Nephron (organoid): Measurements from ENCODE around the gene MAGI1.

Experiments used
- H3K27ac Mint-ChIP-seq, 3 experiments: 2 replicates each; pipeline ENCODE4 v1.8.0; 2020; ENCODE audit warnings: mixed read lengths in 3 of 3, mild to moderate bottlenecking in 2 of 3, moderate library complexity in 1 of 3
- H3K27me3 Mint-ChIP-seq: 2 replicates; pipeline ENCODE4 v1.8.0; 2021; ENCODE audit warnings: low read depth, mild to moderate bottlenecking, moderate library complexity, mixed read lengths
- H3K36me3 Mint-ChIP-seq: 2 replicates; pipeline ENCODE4 v1.8.0; 2020; ENCODE audit warnings: low read depth, mixed read lengths
- H3K4me1 Mint-ChIP-seq: 2 replicates; pipeline ENCODE4 v1.8.0; 2020; ENCODE audit warnings: mixed read lengths
- H3K4me3 Mint-ChIP-seq, 3 experiments: 2 replicates each; pipeline ENCODE4 v1.8.0; 2020; ENCODE audit warnings: mild to moderate bottlenecking in 3 of 3, mixed read lengths in 3 of 3, moderate library complexity in 2 of 3
- H3K9me3 Mint-ChIP-seq: 2 replicates; pipeline ENCODE4 v1.8.0; 2020; ENCODE audit warnings: mixed read lengths
- CTCF ChIP-seq, 3 experiments: fragments of 200-600 bp; sonication (generic); IDR thresholded peaks; one replicate each; pipeline ENCODE4 v1.5.0; 2021; ENCODE audit warnings: antibody characterized with exemption in 3 of 3; ENCODE audit not compliant: unreplicated experiment in 3 of 3

Gene MAGI1

DNA sequence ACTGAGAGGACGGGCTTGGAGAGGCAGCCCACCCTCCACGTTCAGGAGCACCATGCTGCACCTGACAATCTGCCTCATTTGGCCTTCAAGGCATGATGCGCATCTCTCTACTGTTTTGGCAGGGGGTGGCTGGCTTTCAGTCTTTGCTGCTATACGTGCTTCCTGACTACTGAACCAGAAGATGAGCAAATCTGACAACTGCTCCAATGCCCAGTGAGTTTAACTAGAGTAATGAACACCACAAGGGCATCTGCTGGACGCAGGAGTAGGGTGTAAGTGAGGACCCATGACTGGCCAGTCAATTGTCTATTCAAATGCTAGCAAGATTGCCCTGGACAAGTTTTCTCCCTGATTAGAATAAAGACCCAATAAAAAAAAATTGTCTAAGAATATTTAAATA is 335.7 kb downstream of the MAGI1 start:
- Mint-ChIP-seq H3K4me3 (no peak overlapping the region), H3K27me3 (no peaks in the 10 kb centered on the region), H3K27ac (no peak overlapping the region), H3K9me3 (peaks cover 2% of the 10 kb centered on the region), H3K36me3 (no peaks in the 10 kb centered on the region), H3K4me1 (peaks cover 6% of the 10 kb centered on the region)
- TF ChIP-seq CTCF (IDR thresholded peaks at IDR 0.05; ENCODE audit: unreplicated experiment in 3 of 3), result no peak

DNA sequence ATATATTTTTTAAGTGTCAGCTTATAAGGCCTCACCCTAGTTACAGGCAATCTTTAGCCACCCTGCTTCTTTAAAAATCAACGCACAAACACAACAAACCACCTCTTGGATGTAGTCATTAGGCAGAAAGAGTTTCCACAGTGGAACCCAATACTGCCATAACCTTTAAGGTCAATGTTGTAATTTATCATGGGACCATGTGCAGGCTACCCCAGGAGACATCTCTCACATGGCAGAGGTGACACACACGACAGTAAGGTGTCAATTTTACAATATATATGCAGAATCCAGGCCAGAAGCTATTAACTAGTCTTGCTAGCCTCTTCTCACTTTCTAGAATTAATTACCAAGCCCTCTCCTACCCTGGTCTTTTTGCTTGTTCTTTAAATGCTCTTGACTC is 336.5 kb downstream of the MAGI1 start:
- H3K27me3 Mint-ChIP-seq, result no peaks in the 10 kb centered on the region
- TF ChIP-seq CTCF (IDR thresholded peaks at IDR 0.05; ENCODE audit: unreplicated experiment in 3 of 3), result no peak
- no peak overlapping the region for H3K27ac Mint-ChIP-seq
- peaks cover 2% of the 10 kb centered on the region for H3K9me3 Mint-ChIP-seq
- H3K36me3 Mint-ChIP-seq, result no peaks in the 10 kb centered on the region
- H3K4me1 Mint-ChIP-seq, result peaks cover 6% of the 10 kb centered on the region
- H3K4me3 Mint-ChIP-seq, result no peak overlapping the region

DNA sequence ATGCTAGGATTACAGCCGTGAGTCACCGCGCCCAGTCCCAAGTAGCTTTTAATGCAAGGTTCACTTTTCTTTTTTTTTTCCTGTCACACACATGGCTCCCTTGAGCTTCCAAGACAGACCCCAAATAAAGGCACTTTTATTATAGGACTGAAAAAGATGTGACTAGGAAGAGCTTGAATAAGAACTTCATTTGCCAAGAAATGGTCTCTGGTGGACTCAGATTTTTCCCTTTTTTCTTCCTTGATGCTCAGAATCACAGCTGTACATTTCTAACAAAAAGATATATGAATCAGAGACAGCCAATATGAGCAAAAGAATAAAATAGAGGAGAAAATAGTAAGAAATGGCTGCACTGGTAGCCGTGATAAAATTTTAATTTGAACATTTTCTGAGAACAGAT is 337.2 kb downstream of the MAGI1 start:
- TF ChIP-seq CTCF (IDR thresholded peaks at IDR 0.05; ENCODE audit: unreplicated experiment in 3 of 3), result no peak
- no peak overlapping the region for H3K27ac Mint-ChIP-seq
- H3K27me3 Mint-ChIP-seq, result no peaks in the 10 kb centered on the region
- H3K4me3 Mint-ChIP-seq, result no peak overlapping the region
- H3K4me1 Mint-ChIP-seq, result peaks cover 6% of the 10 kb centered on the region
- peaks cover 5% of the 10 kb centered on the region for H3K9me3 Mint-ChIP-seq
- no peaks in the 10 kb centered on the region for H3K36me3 Mint-ChIP-seq

DNA sequence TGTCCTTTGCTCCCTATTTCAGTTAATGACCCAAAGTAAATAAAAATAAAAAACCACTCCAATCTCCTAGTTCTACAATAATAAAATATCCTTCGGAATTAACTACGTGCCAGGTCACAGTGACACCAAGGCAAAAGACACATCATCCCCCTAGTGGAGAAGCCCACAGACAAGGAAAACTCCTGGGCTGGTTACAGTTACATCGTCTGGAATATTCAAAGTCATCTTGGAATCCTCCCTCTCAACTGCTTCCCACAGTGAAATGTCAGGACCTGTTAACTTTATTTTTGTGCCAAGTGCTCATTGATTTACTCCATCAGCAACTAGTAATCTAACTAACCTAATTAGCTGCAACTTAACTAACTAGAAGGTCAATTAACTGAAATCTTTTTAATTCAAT is 349.3 kb downstream of the MAGI1 start:
- H3K9me3 Mint-ChIP-seq, result no peaks in the 10 kb centered on the region
- H3K4me3 Mint-ChIP-seq, result no peak overlapping the region
- no peaks in the 10 kb centered on the region for H3K36me3 Mint-ChIP-seq
- TF ChIP-seq CTCF (IDR thresholded peaks at IDR 0.05; ENCODE audit: unreplicated experiment in 3 of 3), result peak in 2 of 3 experiments; percentile 7 to 33
- H3K4me1 Mint-ChIP-seq, result peaks cover 14% of the 10 kb centered on the region
- no peaks in the 10 kb centered on the region for H3K27me3 Mint-ChIP-seq
- no peak overlapping the region for H3K27ac Mint-ChIP-seq

- peaks cover 14% of the 10 kb centered on the region for H3K4me1 Mint-ChIP-seq
- H3K4me3 Mint-ChIP-seq, result no peak overlapping the region
- H3K9me3 Mint-ChIP-seq, result no peaks in the 10 kb centered on the region
- H3K36me3 Mint-ChIP-seq, result no peaks in the 10 kb centered on the region
- H3K27ac Mint-ChIP-seq, result no peak overlapping the region
- no peaks in the 10 kb centered on the region for H3K27me3 Mint-ChIP-seq
- TF ChIP-seq CTCF (IDR thresholded peaks at IDR 0.05; ENCODE audit: unreplicated experiment in 3 of 3), result no peak
Measured at GRCh38 chr3:65687741-65688140, 351.0 kb downstream of the MAGI1 start.

DNA sequence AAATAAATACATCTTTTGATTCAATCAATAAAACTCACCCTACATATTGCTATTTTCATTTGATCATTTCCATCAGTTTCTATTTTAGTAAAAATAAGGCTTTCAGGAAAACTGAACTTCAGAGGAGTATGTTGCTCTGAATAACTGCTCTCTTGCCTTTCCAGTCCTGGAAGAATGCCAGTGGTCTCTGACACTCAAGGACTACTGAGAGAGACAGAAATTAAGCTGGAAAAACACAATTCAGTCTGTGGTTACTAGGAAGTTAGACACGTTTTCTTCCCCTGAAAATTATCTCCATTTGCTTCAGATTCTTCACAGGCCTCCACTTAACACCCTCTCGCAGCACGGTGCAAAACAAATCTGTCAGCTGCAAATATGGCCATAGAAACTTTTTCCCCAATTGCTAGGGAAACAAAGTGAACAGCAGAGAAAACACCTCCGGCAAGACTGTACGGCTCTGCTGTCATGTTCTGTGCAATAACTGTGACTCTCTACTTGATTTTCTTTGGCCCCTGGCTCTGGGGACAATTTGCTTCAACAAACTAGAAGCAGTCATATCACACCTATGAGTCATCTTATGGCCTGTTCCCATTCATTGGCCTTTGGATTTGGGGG is 353.0 kb downstream of the MAGI1 start:
- Mint-ChIP-seq H3K4me3 (no peak overlapping the region), H3K36me3 (no peaks in the 10 kb centered on the region), H3K9me3 (no peaks in the 10 kb centered on the region), H3K4me1 (peaks cover 14% of the 10 kb centered on the region), H3K27ac (peak overlapping the region; percentile 3 to 53 (median 26)), H3K27me3 (no peaks in the 10 kb centered on the region)
- no peak for TF ChIP-seq CTCF (IDR thresholded peaks at IDR 0.05; ENCODE audit: unreplicated experiment in 3 of 3)
